GM18520 (cell line): ENCODE data around the gene FOXA3.
"Not testable (repeated sequence)": the region's sequence is repeated elsewhere in the genome, so short reads cannot be mapped to it uniquely, and the experiment has no call there.

Source experiments
- ATAC-seq: cut with Tn5 transposase; IDR thresholded peaks from one replicate; pipeline ENCODE4 v1.9.1; 2021; ENCODE audit not compliant: unreplicated experiment

The FOXA3 gene

GRCh38 chr19:45827459-45828093, 36.5 kb upstream of the FOXA3 start:
- no peak for ATAC-seq

- ATAC-seq, result no peak
Observed at GRCh38 chr19:45828523-45828922, 35.6 kb upstream of the FOXA3 start.

GRCh38 chr19:45828945-45829344, 35.2 kb upstream of the FOXA3 start:
- ATAC-seq, result no peak

GRCh38 chr19:45834970-45835369, 29.2 kb upstream of the FOXA3 start:
- ATAC-seq, result no peak

GRCh38 chr19:45842198-45842597, 21.9 kb upstream of the FOXA3 start:
- ATAC-seq, result no peak

GRCh38 chr19:45847663-45848062, 16.5 kb upstream of the FOXA3 start:
- no peak for ATAC-seq

GRCh38 chr19:45848922-45849321, 15.2 kb upstream of the FOXA3 start:
- ATAC-seq, result no peak

- ATAC-seq, result no peak
Observed at GRCh38 chr19:45852145-45852750, 11.9 kb upstream of the FOXA3 start.

GRCh38 chr19:45852983-45853382, 11.1 kb upstream of the FOXA3 start:
- no peak for ATAC-seq

GRCh38 chr19:45854167-45854778, 9.9 kb upstream of the FOXA3 start:
- ATAC-seq, result no peak

- no peak for ATAC-seq
Observed at GRCh38 chr19:45860359-45861259, 3.5 kb upstream of the FOXA3 start.

- no peak for ATAC-seq
Observed at GRCh38 chr19:45862271-45862563, 1.9 kb upstream of the FOXA3 start.

- ATAC-seq, result peak; percentile 87
Observed at GRCh38 chr19:45862564-45863334, 1.4 kb upstream of the FOXA3 start, which contains the start of gene SYMPK. Gene SYMPK, minus strand, starts transcription at chr19:45863147. Its CDS starts 8,652 bp downstream, at chr19:45854495.

GRCh38 chr19:45863335-45863839, 739 bp upstream of the FOXA3 start:
- no peak for ATAC-seq

GRCh38 chr19:45864629-45865082, 530 bp downstream of the FOXA3 start:
- ATAC-seq, result no peak

- no peak for ATAC-seq
Observed at GRCh38 chr19:45865269-45865948, 1.3 kb downstream of the FOXA3 start.

- no peak for ATAC-seq
Observed at GRCh38 chr19:45866400-45867176, 2.5 kb downstream of the FOXA3 start.

- ATAC-seq, result not testable (repeated sequence)
Observed at GRCh38 chr19:45867241-45867640, 3.1 kb downstream of the FOXA3 start.

- no peak for ATAC-seq
Observed at GRCh38 chr19:45870798-45871197, 6.7 kb downstream of the FOXA3 start.
